DMS 273 treated with DMSO at 0.1 percent for 48 hours (cell line): Measurements from ENCODE around the gene SORT1.

Experiments
- DNase-seq: peaks from one replicate; lab custom pipeline; 2025; lab: John Stamatoyannopoulos, UW

The SORT1 gene

DNA sequence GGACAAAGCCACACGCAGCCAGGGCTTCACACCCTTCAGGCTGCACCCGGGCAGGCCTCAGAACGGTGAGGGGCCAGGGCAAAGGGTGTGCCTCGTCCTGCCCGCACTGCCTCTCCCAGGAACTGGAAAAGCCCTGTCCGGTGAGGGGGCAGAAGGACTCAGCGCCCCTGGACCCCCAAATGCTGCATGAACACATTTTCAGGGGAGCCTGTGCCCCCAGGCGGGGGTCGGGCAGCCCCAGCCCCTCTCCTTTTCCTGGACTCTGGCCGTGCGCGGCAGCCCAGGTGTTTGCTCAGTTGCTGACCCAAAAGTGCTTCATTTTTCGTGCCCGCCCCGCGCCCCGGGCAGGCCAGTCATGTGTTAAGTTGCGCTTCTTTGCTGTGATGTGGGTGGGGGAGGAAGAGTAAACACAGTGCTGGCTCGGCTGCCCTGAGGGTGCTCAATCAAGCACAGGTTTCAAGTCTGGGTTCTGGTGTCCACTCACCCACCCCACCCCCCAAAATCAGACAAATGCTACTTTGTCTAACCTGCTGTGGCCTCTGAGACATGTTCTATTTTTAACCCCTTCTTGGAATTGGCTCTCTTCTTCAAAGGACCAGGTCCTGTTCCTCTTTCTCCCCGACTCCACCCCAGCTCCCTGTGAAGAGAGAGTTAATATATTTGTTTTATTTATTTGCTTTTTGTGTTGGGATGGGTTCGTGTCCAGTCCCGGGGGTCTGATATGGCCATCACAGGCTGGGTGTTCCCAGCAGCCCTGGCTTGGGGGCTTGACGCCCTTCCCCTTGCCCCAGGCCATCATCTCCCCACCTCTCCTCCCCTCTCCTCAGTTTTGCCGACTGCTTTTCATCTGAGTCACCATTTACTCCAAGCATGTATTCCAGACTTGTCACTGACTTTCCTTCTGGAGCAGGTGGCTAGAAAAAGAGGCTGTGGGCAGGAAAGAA, 122.9 kb downstream of the SORT1 start:
- DNase-seq = no peak

DNA sequence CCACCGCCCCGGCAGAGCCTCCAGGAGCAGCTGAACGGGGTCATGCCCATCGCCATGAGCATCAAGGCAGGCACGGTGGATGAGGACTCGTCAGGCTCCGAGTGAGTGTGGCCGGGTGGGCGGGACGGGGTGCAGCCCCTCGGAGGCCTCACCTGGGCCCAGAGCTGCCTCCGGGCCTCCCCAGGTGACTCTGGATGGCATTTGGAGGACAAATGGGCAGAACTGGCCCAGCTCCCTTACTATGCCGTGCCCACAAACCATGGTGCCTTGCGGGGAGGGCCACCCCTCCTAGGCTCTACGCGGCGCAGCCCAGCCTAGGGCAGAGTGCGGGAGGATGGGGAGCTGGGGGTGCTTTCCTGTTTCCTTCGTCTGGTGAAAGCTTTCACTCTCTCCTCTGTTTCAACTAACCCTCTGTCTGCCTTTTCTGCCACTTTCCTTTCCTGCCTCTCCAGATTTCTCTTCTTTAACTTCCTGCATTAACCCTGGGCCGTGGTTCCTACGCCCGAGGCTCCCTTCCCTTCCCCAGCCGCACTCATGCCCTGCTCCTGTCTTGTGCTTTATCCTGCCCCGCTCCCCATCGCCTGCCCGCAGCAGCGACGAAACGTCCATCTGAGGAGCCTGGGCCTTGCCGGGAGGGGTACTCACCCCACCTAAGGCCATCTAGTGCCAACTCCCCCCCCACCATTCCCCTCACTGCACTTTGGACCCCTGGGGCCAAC, 124.0 kb downstream of the SORT1 start:
- DNase-seq = no peak

GRCh38 chr1:109272831-109273547, 124.7 kb downstream of the SORT1 start:
- DNase-seq = no peak

DNA sequence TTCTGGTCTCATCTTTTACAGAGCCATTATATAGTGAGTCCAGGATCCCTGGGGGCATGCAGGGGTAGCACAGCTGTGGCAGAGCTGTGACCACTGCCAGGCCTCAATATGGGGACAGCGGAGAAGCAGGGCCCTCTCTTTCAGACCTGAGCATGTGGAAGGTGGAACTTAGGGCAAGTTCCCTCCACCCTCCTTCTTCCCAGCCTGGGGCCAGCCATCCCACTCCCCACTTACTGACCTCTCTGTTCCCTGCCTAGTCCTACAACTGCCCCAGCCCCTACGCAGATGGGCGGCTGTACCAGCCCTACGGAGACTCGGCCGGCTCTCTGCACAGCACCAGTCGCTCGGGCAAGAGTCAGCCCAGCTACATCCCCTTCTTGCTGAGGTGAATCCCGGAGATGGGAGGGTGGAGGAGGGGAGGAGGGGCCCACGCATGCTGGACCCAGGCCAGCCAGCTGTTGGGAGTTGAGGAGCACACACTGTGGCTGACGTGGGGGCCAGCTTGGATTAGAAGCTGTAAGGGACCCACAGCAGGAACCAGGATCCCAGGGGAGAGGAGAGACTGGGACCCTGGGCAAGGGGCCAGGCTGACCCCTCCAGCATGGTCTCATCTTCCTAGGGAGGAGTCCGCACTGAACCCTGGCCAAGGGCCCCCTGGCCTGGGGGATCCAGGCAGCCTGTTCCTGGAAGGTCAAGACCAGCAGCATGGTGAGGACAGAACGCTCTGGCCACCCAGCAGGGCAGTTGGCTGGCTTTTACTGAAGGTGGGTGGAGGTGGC, 125.5 kb downstream of the SORT1 start:
- no peak for DNase-seq

DNA sequence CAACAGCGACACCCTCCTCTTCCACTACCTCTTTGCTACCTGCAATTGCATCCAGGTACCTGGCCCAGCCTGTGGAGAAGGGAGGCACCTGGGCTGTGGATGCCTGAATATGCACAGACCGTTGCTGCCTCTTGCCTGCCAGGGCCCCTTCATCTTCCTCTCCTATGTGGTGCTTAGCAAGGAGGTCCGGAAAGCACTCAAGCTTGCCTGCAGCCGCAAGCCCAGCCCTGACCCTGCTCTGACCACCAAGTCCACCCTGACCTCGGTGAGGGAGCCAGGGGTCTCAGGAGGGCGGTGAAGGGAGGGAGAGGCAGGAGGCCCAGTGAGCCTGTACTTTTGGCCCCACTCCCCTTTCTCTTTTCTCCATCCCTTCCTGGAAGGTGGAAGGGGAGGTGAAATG, 126.3 kb downstream of the SORT1 start:
- no peak for DNase-seq

DNA sequence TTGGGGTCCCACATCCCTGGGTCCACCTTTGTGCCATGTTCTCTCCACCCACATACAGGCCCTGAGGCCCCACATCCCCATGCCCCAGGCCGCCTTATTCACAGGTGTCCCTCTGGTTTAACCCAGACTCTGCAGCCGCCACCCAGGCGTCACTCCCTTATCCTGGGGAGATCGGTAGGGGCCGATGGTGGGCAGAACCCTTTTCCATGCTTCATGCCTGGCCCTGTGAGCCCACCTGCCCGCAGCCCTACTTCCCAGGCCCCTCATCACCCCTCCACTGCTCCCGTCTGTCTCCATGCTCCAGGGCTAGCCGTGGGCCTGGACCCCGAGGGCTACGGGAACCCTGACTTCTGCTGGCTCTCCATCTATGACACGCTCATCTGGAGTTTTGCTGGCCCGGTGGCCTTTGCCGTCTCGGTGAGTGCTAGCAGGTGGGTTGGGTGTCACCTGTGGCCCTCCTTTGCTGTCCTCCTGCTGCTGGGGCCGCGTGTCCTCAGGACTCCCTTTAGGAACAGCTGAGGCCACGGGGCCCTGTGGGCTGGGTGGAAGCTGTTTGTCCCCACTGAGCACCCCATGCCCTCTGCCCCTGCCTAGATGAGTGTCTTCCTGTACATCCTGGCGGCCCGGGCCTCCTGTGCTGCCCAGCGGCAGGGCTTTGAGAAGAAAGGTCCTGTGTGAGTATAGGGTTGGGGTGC, 126.9 kb downstream of the SORT1 start:
- DNase-seq = no peak

GRCh38 chr1:109269981-109270622, 127.6 kb downstream of the SORT1 start:
- no peak for DNase-seq

DNA sequence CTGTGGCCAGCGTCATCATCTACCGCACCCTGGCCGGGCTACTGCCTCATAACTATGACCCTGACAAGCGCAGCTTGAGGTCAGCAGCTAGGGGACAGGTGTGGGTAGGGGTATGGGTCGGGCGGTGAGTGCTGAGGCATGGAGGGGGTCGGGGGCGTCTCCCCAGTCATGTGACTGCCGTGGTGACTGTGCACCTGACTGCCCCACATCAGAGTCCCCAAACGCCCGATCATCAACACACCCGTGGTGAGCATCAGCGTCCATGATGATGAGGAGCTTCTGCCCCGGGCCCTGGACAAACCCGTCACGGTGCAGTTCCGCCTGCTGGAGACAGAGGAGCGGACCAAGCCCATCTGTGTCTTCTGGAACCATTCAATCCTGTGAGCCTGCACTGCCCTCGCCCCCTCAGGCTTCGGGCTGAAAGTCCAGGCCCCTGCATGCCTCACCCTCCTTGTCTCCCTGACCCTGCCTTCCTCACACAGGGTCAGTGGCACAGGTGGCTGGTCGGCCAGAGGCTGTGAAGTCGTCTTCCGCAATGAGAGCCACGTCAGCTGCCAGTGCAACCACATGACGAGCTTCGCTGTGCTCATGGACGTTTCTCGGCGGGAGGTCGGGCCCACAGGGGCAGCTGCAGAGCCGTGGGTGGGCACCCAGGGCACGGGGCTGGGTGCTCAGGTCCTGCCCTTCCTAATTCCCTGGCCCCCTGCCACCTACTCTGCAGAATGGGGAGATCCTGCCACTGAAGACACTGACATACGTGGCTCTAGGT, 128.3 kb downstream of the SORT1 start:
- DNase-seq = no peak

- DNase-seq = no peak
Measured at GRCh38 chr1:109268431-109269211, 129.1 kb downstream of the SORT1 start.

GRCh38 chr1:109267743-109268300, 129.9 kb downstream of the SORT1 start:
- DNase-seq = no peak

GRCh38 chr1:109266965-109267364, 130.8 kb downstream of the SORT1 start:
- no peak for DNase-seq

- DNase-seq = no peak
Measured at GRCh38 chr1:109265741-109266330, 131.9 kb downstream of the SORT1 start.

DNA sequence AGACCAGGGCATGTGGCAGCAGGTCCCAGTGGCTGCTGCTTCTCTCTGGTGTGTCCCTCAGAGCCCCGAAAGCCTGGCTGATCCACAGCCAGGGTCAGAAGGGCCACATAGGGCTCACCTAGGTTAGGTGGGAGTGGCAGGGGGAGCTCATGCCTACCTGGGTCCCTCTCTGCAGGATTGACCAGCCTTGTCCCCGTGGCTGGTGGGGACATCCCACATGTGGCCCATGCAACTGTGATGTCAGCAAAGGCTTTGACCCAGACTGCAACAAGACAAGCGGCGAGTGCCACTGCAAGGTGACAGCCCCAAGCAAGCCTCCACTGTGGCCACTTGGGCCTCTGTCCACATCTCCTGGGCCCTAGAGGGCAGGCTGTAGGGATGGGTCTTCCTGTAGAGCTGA, 132.7 kb downstream of the SORT1 start:
- no peak for DNase-seq

- DNase-seq = no peak
Measured at GRCh38 chr1:109264379-109264755, 133.4 kb downstream of the SORT1 start.

- DNase-seq = no peak
Measured at GRCh38 chr1:109263597-109264378, 133.9 kb downstream of the SORT1 start.

DNA sequence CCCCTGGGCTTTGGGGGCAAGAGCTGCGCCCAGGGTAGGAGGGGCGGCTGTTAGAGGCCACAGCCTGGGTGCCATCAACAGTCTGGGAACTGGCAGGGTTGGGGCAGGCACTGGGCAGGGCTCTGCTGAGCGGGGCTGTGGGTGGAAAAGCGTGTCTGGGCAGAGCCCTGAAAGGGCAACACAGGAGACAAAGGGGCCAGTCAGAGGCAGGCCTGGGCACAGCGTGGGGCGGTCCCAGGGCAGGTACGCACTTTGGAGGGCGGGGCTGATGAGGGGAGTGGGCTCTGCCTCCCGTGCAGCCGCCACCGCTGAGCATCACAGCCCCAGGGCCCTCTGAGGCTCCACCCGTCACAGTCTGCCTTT, 134.5 kb downstream of the SORT1 start:
- no peak for DNase-seq

- no peak for DNase-seq
Measured at GRCh38 chr1:109262231-109263055, 135.3 kb downstream of the SORT1 start.
